HepG2 (cell line): ENCODE results near the gene ARMCX4. TPM values are rescaled to one million over a fixed set of nuclear protein-coding genes. Genes with fewer than 3 reads are reported as not detected.

Source experiments
- ATAC-seq: fragments of 200-7000 bp; cut with Tn5 transposase; 3 replicates; pipeline ENCODE4 v1.9.1; 2020; ENCODE audit warnings: mild to moderate bottlenecking, moderate library complexity
- BruUV-seq: library from RNA; stranded (reverse); fragments of 400-500 nt; replicated peaks from 2 replicates; lab custom pipeline; 2021; lab: Mats Ljungman, UMichigan
- CTCF ChIA-PET: fragments of 300-600 bp; formaldehyde crosslinking; extraction: SDS; loops from one replicate; lab custom pipeline; 2021; ENCODE audit warnings: low total read pairs, inconsistent platforms, low intra/inter-chr PET ratio; lab: Yijun Ruan, JAX
- POLR2A ChIA-PET: fragments of 350-600 bp; sonication (Branson Sonifier 250); formaldehyde crosslinking; loops from one replicate; lab custom pipeline; 2020; ENCODE audit warnings: antibody characterized with exemption, inconsistent platforms; lab: Yijun Ruan, JAX
- DNase-seq: peaks from one replicate; pipeline ENCODE4 v3.0.0-alpha.2; 2015; ENCODE audit warnings: low spot score
- FAIRE-seq: peaks from 3 replicates; lab custom pipeline; 2011; peaks lifted over from hg19 to GRCh38; lab: Jason Lieb, UNC
- H2AFZ ChIP-seq: one replicate; pipeline ENCODE4 v1.6.1; 2011; ENCODE audit warnings: low read length, inconsistent platforms
- H3K27ac ChIP-seq: fragments of 300-600 bp; 3 replicates; pipeline ENCODE4 v1.8.0; 2011; ENCODE audit warnings: mixed run types, mild to moderate bottlenecking, mixed read lengths, low read length, inconsistent platforms; ENCODE audit not compliant: insufficient read depth; ENCODE audit errors: extremely low read length
- H3K27me3 ChIP-seq, 2 experiments: fragments of 200-600 bp in 1 of 2; 2 replicates in 1 of 2; 3 replicates in 1 of 2; pipeline versions ENCODE4 v1.6.0 to v1.8.0; 2011; ENCODE audit warnings: low read length in 2 of 2, mild to moderate bottlenecking in 2 of 2, moderate library complexity in 2 of 2, inconsistent platforms in 1 of 2; ENCODE audit not compliant: insufficient read depth in 2 of 2, control insufficient read depth in 1 of 2
- H3K36me3 ChIP-seq, 2 experiments: fragments of 200-600 bp in 1 of 2; replicated peaks in 1 of 2; 2 replicates in 1 of 2; 3 replicates in 1 of 2; pipeline versions ENCODE4 v1.5.1 to v1.8.0; 2011; ENCODE audit warnings: low read length in 2 of 2, inconsistent platforms in 1 of 2; ENCODE audit not compliant: insufficient read depth in 2 of 2, control insufficient read depth in 1 of 2
- H3K4me1 ChIP-seq: 2 replicates; pipeline ENCODE4 v1.5.1; 2012; ENCODE audit warnings: low read length, inconsistent platforms; ENCODE audit not compliant: insufficient read depth
- H3K4me2 ChIP-seq: 2 replicates; pipeline ENCODE4 v1.6.0; 2011; ENCODE audit warnings: low read depth, low read length, inconsistent platforms
- H3K4me3 ChIP-seq, 3 experiments: fragments of 200-600 bp in 1 of 3; sonication (generic), shearing (Covaris generic) in 1 of 3; replicated peaks in 1 of 3; 2 replicates each; pipeline ENCODE4 v1.5.1; 2011 to 2016; ENCODE audit warnings: low read length in 3 of 3, inconsistent platforms in 2 of 3, low read depth in 2 of 3, mild to moderate bottlenecking in 2 of 3, control low read depth in 1 of 3, mixed read lengths in 1 of 3; ENCODE audit not compliant: insufficient read depth in 1 of 3
- H3K79me2 ChIP-seq: one replicate; pipeline ENCODE4 v1.6.1; 2011; ENCODE audit warnings: low read length, inconsistent platforms; ENCODE audit not compliant: insufficient read depth
- H3K9ac ChIP-seq: 2 replicates; pipeline ENCODE4 v1.6.0; 2011; ENCODE audit warnings: mild to moderate bottlenecking, low read depth, low read length, inconsistent platforms; ENCODE audit not compliant: insufficient read depth
- H3K9me3 ChIP-seq: 2 replicates; pipeline ENCODE4 v1.5.1; 2012; ENCODE audit warnings: mild to moderate bottlenecking, low read length
- H4K20me1 ChIP-seq: 2 replicates; pipeline ENCODE4 v1.6.0; 2011; ENCODE audit warnings: inconsistent platforms, mild to moderate bottlenecking, low read length, moderate library complexity; ENCODE audit not compliant: insufficient read depth
- CCAR2 ChIP-seq: fragments of 200-400 bp; formaldehyde crosslinking; optimal IDR thresholded peaks from 2 replicates; pipeline ENCODE3; 2018; ENCODE audit warnings: low read depth, mild to moderate bottlenecking, low read length, moderate library complexity
- MLLT10 ChIP-seq: sonication (generic); formaldehyde crosslinking; IDR thresholded peaks from 2 replicates; pipeline ENCODE4 v1.4.0; 2020; ENCODE audit warnings: missing genetic modification reagents
- MXI1 ChIP-seq: IDR thresholded peaks from 3 replicates; pipeline ENCODE4 v1.6.1; 2012; ENCODE audit warnings: low read depth, low read length, inconsistent platforms, borderline replicate concordance
- NCOA1 ChIP-seq: sonication (generic); formaldehyde crosslinking; IDR thresholded peaks from 2 replicates; pipeline ENCODE4 v1.9.0; 2021; ENCODE audit warnings: missing genetic modification reagents
- RXRA ChIP-seq: sonication (generic); formaldehyde crosslinking; IDR thresholded peaks from 2 replicates; pipeline ENCODE4 v1.5.1; 2020; ENCODE audit warnings: missing genetic modification reagents
- SP5 ChIP-seq: IDR thresholded peaks from 2 replicates; pipeline ENCODE4 v1.6.1; 2016; ENCODE audit warnings: low read depth, borderline replicate concordance
- YEATS4 ChIP-seq: sonication (generic); formaldehyde crosslinking; IDR thresholded peaks from 2 replicates; pipeline ENCODE4 v1.4.0; 2020; ENCODE audit warnings: missing genetic modification reagents, borderline replicate concordance
- ZBTB7A ChIP-seq: sonication (generic); formaldehyde crosslinking; IDR thresholded peaks from 2 replicates; pipeline ENCODE4 v1.8.0; 2022; ENCODE audit warnings: mild to moderate bottlenecking, missing genetic modification reagents
- ZNF253 ChIP-seq: sonication (generic); formaldehyde crosslinking; IDR thresholded peaks from 2 replicates; pipeline ENCODE4 v1.8.0; 2022; ENCODE audit warnings: mild to moderate bottlenecking, missing genetic modification reagents, borderline replicate concordance
- ZNF614 ChIP-seq: IDR thresholded peaks from 2 replicates; pipeline ENCODE4 v1.6.1; 2018; ENCODE audit warnings: missing biosample characterization, missing genetic modification reagents, inconsistent platforms, borderline replicate concordance
- ZNF773 ChIP-seq: sonication (generic); formaldehyde crosslinking; IDR thresholded peaks from 2 replicates; pipeline ENCODE4 v1.4.0; 2020; ENCODE audit warnings: missing genetic modification reagents, borderline replicate concordance
- ZNF790 ChIP-seq: sonication (generic); formaldehyde crosslinking; IDR thresholded peaks from 2 replicates; pipeline ENCODE4 v1.8.0; 2022; ENCODE audit warnings: missing genetic modification reagents, mild to moderate bottlenecking, borderline replicate concordance
- WGBS: methylation state at CpG from one replicate; pipeline ENCODE4 v1.1.6; 2017; ENCODE audit warnings: low lambda C conversion rate; 5-methylcytosine and 5-hydroxymethylcytosine counted together
- in situ Hi-C: cut with HindIII; loops from 2 replicates; pipeline ENCODE4 v1.10.0; 2017; ENCODE audit warnings: low pct_unique_long_range_greater_than_20kb; ENCODE audit not compliant: extremely low pct_ligation_motif_present
- intact Hi-C: fragments of 100-400 bp; cut with micrococcal nuclease; formaldehyde crosslinking; loops from one replicate; pipeline ENCODE4 v1.10.0; 2022; ENCODE audit not compliant: unreplicated experiment
- polyA plus RNA-seq, 8 experiments: library from polyadenylated mRNA; depleted of rRNA in 3 of 8; stranded (reverse) in 7 of 8; unstranded in 1 of 8; fragments of >200 nt; fragmentation: Illumina TruSeq in 4 of 8; extraction: Trizol in 4 of 8; gene quantifications; 2 replicates each; pipeline versions ENCODE4 v1.2.1 to v1.2.3, GENCODE V29; 2011 to 2016; ENCODE audit warnings: low read depth in 4 of 8, missing spikeins in 1 of 8, mixed read lengths in 1 of 8; ENCODE audit not compliant: insufficient read depth in 1 of 8
- total RNA-seq, 5 experiments: library from RNA; depleted of rRNA; stranded (reverse); fragments of >200 nt; fragmentation: Illumina TruSeq; extraction: Trizol; gene quantifications; 2 replicates each; pipeline ENCODE4 v1.2.3, GENCODE V29; 2016; ENCODE audit warnings: low read depth in 1 of 5
- TF ChIP-seq, protein P1 (sequence below): sonication (generic); formaldehyde crosslinking; IDR thresholded peaks from 2 replicates; pipeline ENCODE4 v1.4.0; 2020; ENCODE audit warnings: mild to moderate bottlenecking, missing genetic modification reagents
- TF ChIP-seq, protein P2 (sequence below): sonication (generic); formaldehyde crosslinking; IDR thresholded peaks from 2 replicates; pipeline ENCODE4 v1.5.1; 2020; ENCODE audit warnings: mild to moderate bottlenecking, missing genetic modification reagents, moderate library complexity

The ARMCX4 gene
- total and polyA plus RNA-seq, 2 of the 13 experiments (the other 11 are each of a cell fraction or from before 2014, with no cell fraction given): not detected

DNA sequence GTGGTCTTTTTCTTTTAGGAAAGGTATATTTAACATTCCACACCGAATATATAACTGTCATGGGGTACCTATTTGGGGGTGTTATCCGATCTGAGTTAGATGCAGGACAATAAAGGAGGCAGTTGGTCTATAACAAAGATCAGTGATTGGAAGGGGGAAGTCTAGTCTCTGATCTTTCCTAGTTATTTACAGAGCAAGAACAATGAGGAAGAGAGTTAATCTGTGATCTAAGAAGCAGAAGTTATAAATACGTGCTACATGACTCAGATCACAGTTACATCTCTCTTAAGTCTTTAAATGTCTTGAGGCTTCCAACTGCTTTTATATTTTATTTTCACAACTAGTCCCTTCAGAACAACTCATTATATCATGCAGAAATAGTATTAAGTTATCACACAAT, 33.2 kb upstream of the ARMCX4 start:
- WGBS: 39% methylated on average over 3 of the region's 3 CpGs
- Histone ChIP-seq H2AFZ (no peak overlapping the region), H3K9me3 (no peaks in the 10 kb centered on the region), H3K4me2 (no peak overlapping the region), H4K20me1 (no peaks in the 10 kb centered on the region), H3K79me2 (no peaks in the 10 kb centered on the region), H3K27me3 (no peaks in the 10 kb centered on the region), H3K36me3 (no peaks in the 10 kb centered on the region), H3K9ac (no peak overlapping the region), H3K4me1 (no peaks in the 10 kb centered on the region), H3K27ac (no peak overlapping the region), H3K4me3 (no peak overlapping the region)
- intact Hi-C loops (no loop called here), in situ Hi-C loops (no loop called here)
- CTCF ChIA-PET: no interaction called here
- BruUV-seq: no TSS peak
- no peak for ATAC-seq
- POLR2A ChIA-PET: no interaction called here
- TF ChIP-seq ZNF253 (CRISPR knock-in tag): no peak
- no peak for TF ChIP-seq NCOA1 (CRISPR knock-in tag)
- no peak for TF ChIP-seq ZBTB7A (CRISPR knock-in tag)
- no peak for TF ChIP-seq CCAR2
- no peak for DNase-seq
- no peak for FAIRE-seq

GRCh38 chrX:101460669-101461068, 24.6 kb upstream of the ARMCX4 start:
- DNase-seq (no peak), FAIRE-seq (no peak), ATAC-seq (no peak)
- Histone ChIP-seq H2AFZ (no peak overlapping the region), H3K36me3 (no peaks in the 10 kb centered on the region), H4K20me1 (no peaks in the 10 kb centered on the region), H3K4me3 (no peak overlapping the region), H3K4me1 (no peaks in the 10 kb centered on the region), H3K27ac (no peak overlapping the region)
- CTCF ChIA-PET: no interaction called here
- WGBS: 0% methylated on average over 1 of the region's 1 CpG
- POLR2A ChIA-PET: no interaction called here
- TF ChIP-seq SP5 (CRISPR knock-in tag): no peak
- no peak for TF ChIP-seq ZNF773 (CRISPR knock-in tag)
- no peak for TF ChIP-seq ZNF790 (CRISPR knock-in tag)
- TF ChIP-seq, protein P1, sequence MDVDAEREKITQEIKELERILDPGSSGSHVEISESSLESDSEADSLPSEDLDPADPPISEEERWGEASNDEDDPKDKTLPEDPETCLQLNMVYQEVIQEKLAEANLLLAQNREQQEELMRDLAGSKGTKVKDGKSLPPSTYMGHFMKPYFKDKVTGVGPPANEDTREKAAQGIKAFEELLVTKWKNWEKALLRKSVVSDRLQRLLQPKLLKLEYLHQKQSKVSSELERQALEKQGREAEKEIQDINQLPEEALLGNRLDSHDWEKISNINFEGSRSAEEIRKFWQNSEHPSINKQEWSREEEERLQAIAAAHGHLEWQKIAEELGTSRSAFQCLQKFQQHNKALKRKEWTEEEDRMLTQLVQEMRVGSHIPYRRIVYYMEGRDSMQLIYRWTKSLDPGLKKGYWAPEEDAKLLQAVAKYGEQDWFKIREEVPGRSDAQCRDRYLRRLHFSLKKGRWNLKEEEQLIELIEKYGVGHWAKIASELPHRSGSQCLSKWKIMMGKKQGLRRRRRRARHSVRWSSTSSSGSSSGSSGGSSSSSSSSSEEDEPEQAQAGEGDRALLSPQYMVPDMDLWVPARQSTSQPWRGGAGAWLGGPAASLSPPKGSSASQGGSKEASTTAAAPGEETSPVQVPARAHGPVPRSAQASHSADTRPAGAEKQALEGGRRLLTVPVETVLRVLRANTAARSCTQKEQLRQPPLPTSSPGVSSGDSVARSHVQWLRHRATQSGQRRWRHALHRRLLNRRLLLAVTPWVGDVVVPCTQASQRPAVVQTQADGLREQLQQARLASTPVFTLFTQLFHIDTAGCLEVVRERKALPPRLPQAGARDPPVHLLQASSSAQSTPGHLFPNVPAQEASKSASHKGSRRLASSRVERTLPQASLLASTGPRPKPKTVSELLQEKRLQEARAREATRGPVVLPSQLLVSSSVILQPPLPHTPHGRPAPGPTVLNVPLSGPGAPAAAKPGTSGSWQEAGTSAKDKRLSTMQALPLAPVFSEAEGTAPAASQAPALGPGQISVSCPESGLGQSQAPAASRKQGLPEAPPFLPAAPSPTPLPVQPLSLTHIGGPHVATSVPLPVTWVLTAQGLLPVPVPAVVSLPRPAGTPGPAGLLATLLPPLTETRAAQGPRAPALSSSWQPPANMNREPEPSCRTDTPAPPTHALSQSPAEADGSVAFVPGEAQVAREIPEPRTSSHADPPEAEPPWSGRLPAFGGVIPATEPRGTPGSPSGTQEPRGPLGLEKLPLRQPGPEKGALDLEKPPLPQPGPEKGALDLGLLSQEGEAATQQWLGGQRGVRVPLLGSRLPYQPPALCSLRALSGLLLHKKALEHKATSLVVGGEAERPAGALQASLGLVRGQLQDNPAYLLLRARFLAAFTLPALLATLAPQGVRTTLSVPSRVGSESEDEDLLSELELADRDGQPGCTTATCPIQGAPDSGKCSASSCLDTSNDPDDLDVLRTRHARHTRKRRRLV (CRISPR knock-in tag): no peak
- TF ChIP-seq MXI1: no peak
- TF ChIP-seq RXRA (CRISPR knock-in tag): no peak
- TF ChIP-seq YEATS4 (CRISPR knock-in tag): no peak
- no peak for TF ChIP-seq MLLT10 (CRISPR knock-in tag)
- TF ChIP-seq, protein P2, sequence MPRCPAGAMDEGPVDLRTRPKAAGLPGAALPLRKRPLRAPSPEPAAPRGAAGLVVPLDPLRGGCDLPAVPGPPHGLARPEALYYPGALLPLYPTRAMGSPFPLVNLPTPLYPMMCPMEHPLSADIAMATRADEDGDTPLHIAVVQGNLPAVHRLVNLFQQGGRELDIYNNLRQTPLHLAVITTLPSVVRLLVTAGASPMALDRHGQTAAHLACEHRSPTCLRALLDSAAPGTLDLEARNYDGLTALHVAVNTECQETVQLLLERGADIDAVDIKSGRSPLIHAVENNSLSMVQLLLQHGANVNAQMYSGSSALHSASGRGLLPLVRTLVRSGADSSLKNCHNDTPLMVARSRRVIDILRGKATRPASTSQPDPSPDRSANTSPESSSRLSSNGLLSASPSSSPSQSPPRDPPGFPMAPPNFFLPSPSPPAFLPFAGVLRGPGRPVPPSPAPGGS (CRISPR knock-in tag): no peak
- TF ChIP-seq ZNF614 (CRISPR knock-in tag): no peak
- TF ChIP-seq, all 625 proteins: peak for 0
- no peak overlapping the region for H3K9ac ChIP-seq
- H3K27me3 ChIP-seq: no peaks in the 10 kb centered on the region
- in situ Hi-C loops (no loop called here), intact Hi-C loops (no loop called here)
- no peak overlapping the region for H3K4me2 ChIP-seq
- no TSS peak for BruUV-seq
- no peaks in the 10 kb centered on the region for H3K79me2 ChIP-seq
- H3K9me3 ChIP-seq: no peaks in the 10 kb centered on the region
